G401.6 (cell line): Measurements from ENCODE around the gene POLR2L.
A peak's percentile ranks its signal among the peaks of the same experiment; 100 is the strongest.

Source experiments
- FAIRE-seq: peaks from 2 replicates; lab custom pipeline; 2012; peaks lifted over from hg19 to GRCh38; lab: Jason Lieb, UNC

The POLR2L gene

DNA sequence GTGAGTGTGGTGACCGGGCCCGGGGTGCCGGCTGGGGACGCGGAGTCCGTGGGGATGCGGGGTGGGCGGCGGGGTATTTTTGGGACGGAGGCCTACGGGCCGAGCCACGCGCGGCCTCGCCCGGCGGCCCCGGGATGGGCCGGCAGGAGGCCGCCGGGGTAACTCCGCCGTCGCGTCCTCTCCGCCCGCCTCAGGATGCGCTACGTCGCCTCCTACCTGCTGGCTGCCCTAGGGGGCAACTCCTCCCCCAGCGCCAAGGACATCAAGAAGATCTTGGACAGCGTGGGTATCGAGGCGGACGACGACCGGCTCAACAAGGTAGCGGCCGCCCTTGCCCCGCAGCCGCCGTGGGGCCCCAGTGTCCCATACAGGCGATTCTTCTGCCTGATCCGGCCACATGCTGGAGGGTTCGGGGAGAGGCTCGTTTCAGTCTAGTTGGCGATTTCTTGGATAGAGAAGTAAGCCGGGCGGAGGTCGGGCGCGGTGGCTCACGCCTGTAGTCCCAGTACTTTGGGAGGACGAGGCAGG lies 32.2 kb downstream of the POLR2L start:
- no peak for FAIRE-seq

DNA sequence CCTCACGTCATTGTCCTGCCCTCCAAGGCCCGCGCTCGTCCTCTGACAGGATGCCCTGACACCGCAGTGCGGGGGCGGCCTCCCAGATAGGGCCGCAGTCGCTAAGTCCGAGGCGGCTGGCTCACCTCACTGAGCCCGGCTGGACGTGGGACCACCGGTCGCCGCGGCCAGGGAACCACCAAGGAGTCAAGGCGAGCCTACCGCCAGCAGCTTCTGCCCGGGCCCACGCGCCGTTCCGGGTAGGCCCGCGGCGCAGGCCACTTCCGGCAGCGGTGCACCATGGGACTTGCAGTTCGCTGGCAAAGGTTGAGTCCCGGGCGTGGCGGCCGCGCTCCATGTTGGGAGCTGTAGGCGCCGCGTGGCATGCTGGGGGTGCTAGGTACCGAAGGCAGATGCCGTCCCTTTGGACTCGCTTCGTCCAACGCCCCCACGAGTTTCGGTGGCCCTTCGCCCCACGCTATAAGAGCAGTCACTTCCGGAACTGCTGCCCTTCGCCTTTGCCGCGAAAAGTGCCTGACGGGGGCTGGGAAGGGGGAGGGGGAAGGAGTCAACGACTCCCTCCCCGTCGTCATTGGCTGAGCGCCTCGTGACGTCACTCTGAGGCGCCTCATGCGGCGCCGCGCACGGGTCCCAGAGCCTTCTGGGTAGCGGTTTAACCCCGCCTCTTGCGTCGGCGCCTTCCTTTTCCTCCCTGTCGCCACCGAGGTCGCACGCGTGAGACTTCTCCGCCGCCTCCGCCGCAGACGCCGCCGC lies 32.9 kb downstream of the POLR2L start, which contains the start of gene RPLP2:
RPLP2 (plus strand) TSS at position 681 of the 753 bp plus-strand sequence. CDS start 268 bp downstream, outside the sequence.
- peak; percentile 93 for FAIRE-seq

DNA sequence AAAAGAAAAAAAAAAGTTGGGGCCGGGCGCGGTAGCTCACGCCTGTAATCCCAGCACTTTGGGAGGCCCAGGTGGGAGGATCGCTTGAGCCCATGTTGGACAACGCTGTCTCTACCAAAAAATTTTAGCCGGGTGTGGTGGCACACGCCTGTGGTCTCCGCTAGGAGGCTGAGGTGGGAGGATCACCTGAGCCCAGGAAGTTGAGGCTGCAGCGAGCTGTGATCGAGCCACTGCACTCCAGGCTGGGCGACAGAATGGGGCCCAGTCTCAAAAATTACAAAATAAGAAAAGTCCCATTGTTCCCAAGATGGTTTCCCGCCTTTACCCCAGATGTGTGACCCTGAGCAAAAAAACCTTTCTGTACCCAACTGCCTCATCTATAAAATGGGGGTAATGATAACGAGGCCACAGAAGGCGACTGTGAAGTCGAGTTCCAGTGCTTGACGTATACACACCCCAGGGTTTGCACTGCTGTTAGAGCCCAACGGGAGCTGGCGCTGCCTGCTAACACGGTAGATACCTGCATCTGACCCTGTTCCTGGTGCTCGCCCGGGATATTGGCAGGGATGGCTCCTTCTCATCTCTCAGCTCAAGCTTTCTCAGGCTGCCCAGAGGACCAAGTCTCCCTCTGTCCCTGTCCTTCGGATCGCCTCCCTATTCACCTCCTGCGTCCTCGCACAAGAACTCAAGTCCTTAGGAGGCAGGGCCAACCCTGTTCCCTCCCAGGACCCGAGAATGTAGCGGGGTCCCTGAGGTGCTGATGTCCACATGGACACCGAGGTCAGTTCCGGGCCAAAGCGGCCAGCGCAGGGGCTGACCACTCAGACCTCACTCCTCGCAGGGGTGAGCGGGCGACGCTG lies 33.7 kb downstream of the POLR2L start:
- FAIRE-seq: no peak

DNA sequence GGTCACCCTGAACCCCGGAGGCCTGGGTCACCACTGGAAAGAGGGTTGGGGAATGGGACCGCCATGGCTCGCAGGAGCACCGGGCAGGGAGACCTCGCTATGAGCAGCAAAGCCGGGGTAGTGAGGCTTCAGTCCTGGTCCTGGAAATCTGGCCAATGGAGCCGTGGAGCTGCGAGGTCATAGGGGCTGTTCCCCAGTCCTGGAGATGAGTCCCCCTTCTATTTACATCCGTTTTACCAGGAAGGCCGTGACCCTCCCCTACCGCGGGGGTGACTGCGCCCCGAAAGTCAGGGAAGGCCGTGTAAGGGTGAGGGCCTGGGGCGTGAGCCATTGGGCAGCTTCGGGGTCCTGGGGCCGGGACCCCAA lies 37.7 kb downstream of the POLR2L start:
- no peak for FAIRE-seq

DNA sequence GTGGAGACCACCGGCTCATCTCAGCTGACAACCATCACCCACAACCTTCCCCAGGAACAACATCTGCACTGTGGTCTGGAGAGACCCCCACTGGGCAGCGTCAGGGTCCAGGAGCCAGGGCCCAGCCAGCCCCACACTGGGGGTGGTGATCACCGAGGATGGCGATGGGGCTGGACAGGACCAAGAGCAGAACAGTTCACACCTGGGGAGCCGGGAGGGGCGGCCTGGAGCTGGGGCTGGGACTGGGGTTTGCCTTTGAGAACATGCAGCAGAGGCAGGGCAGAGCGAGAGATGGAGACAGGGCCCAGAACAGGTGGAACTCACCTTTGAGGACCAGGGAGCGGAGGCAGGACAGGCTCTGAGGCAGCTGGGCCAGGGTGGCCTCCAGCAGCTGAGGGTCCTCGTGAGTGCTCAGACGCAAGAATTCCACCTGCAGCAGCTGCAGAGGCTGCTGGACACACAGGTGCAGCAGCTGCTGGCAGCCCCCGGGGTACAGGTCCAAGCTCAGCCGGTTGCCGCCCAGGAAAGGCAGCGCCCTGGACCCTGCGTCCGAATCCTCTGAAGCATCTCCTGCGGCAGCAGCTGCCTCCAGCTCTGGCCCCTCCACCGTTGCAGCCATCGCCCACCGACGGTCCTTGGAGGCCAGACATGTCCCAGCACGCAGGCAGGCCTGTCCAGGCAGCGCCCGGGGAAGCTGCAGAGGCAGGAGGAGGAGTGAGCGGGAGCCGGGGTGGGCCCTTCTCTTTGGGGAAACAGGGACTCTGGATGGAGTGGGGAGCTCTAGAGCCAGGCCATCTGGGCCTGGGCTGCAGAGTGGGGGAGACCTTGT lies 38.3 kb downstream of the POLR2L start:
- FAIRE-seq: no peak

DNA sequence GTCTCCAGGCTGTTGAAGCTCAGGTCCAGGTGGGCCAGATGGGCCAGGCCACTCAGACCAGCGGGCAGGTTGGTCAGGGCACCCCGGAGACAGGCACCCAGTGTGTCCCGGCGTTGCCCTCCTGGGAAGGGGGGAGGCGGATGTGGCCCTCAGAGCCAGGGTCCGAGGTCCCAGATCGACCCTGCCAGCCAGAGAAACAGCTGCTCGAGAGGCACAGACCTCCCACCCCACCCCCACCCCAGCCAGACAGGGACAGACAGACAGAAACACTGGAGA lies 38.9 kb downstream of the POLR2L start:
- FAIRE-seq: no peak

DNA sequence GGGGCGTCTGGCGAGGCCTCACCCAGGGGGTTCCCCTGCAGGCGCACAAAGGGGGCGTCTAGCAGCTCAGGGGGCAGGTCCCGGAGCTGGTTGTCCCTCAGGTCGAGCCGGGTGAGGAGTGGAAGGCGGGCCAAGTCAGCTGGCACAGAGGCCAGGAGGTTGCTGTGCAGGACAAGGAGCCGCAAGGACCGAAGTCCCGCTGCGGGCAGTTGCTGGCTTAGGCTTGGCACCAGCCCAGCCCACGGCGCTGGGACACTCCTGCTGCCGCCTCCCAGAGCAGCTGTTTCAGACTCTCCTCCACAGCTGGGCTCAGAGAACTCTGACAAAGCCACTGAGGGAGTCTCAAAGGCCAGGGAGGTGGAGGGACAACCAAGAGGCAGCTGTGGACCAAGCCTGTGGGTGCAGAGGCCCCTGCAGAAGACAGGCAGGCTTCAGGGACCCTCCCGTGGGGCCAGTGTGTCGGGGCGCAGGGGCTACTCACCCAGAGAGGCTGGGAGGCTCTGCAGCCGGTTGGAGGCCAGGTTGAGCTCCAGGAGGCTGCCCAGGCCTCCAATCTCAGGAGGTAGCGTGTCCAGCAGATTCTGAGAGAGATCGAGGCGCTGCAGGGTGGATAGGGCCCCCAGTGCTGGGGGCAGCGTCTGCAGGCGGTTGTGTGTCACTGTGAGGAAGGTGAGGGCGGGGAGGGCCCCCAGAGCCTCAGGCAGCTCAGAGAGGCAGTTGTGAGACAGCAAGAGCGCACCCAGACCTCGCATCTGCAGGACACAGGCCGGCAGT lies 39.4 kb downstream of the POLR2L start:
- FAIRE-seq: no peak

DNA sequence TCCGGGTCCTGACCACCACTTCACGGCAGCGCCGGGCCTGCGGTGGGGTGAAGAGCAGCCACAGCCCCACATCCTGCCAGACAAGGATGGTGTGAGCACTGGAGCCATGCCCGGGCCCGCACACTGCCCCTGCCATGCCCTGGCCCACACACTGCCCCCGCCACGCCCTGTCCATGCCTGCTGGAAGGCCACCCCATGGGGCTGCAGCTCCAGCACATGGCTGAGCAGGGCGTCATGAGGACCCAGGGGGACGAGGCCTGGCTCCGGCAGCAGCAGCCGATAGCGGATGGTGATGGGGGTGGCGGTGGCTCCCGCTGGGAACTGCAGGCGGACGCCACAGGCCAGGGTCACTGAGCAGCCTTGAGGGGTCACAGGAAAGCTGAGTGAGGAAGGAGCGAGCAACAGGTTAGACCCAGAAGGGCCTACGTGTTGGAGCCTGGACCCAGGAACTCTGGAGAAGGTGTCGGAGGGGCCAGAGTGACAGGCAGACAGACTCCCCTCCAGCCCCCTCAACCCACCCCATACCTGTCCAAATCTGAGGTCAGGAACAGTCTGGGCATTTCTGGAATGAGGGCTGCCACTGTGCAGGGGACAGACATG lies 40.2 kb downstream of the POLR2L start:
- no peak for FAIRE-seq

DNA sequence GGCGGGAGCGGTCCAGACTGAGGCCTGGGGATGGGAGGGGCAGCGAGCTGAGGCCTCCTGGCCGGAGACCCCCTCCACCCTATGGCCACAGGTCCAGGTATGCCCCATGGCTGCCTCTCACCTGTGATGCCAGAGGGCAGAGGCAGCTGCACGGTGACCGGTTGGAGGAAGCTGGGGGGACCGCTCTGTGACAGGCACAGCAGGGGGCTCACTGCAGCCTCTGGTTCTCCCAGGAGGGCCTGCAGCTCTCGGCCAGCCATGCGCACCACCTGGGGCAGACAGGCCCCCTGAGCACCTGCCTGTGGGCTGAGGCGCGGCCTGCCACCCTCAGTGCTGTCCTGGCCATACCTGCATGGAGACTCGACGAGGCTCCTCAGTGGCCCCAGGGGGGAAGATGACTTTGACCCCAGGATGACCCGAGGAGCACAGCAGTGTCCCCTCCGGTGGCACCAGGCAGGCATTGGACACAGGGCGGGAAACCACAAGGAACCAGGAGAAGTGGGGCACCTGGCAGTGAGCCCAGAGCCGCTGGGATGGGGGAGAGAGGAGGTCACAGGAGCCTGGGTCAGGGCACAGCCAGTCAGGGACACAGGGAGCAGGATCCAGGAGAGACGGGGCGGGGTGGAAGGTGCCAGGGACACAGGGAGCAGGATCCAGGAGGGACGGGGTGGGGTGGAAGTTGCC lies 41.1 kb downstream of the POLR2L start:
- FAIRE-seq: no peak

DNA sequence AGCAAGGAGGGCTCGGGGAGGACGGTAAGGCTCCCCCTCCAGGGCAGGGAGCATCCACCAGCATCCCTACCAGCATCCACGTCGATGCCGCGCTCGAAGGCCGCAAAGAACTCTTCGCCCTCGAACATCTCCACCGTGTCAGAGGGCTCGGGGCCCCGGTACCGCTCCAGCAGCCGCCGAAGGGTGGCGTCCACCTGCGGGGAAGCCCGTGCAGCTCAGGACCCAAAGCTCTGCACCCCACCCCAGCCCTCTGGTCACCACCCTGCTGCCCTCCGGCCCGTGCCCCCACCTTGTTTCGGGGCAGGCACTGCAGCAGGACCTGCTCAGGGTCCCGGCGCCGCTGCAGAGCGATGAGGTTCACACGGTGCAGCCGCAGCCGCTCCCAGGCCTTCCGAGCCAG lies 41.9 kb downstream of the POLR2L start:
- FAIRE-seq: no peak

DNA sequence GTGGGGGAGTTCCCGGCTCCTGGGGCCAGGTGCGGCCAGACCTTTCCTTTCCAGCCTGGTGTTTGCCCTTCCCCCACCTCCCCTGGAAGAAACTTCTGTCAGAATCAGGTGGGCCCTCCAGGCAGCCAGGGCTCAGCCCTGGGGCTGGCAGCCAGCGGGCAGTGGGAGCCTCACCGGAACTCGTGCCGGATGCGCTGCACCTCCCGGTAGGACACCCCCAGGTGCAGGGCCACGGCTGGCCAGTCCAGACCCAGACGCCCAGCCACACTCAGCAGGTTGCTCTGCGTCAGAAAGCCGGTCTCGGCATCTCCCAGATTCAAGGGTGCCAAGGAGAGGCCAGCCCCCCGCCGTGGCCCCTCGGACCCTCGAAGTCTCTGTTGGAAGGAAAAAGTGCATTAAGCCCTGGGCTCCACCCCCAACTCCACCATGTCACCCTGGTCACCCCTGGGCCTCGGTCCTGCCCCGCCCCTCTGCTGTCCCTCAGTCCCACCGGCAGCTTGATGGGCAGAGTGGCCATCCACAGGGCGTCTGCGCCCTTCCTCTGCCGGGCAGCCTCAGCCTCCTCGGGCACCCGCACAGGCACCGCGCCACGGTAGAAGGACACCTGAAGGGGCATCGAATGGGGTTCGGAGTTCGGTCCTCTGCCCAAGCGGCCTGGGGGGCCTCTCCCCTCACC lies 42.5 kb downstream of the POLR2L start:
- FAIRE-seq: no peak

DNA sequence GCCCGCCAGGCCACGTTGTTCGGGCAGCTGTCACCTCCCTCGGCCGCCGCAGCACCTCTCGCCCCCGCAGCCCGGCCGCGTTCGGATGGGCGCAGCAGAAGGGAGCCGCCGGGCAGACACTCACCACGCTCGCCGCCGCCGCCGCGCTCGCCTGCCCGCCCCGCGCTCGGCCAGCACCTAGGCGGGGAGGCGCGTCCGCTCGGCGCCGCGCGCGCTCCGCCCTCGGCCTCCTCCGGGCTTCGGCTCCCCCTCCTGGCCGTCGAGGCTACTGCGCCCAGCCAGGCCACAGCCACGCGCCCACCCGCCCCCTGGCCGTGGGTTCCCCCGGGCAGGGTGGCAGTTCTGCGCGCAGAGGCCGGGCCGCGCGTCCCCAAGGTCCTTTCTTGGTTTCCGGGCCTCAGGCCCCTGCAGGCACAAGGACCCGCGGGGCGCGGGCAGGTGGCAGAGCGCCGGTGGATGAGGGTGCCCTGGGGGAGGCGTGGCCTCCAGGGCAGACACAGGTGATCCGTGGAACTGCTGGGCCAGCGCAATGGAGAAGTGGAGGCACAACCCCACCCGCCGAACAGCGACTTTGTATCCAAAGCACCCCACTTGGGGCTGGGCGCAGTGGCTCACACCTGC lies 44.1 kb downstream of the POLR2L start, which contains the start of gene SLC25A22:
SLC25A22 (minus strand) TSS at position 189 of the 621 bp plus-strand sequence. CDS start 3,275 bp downstream, outside the sequence.
- FAIRE-seq: no peak

DNA sequence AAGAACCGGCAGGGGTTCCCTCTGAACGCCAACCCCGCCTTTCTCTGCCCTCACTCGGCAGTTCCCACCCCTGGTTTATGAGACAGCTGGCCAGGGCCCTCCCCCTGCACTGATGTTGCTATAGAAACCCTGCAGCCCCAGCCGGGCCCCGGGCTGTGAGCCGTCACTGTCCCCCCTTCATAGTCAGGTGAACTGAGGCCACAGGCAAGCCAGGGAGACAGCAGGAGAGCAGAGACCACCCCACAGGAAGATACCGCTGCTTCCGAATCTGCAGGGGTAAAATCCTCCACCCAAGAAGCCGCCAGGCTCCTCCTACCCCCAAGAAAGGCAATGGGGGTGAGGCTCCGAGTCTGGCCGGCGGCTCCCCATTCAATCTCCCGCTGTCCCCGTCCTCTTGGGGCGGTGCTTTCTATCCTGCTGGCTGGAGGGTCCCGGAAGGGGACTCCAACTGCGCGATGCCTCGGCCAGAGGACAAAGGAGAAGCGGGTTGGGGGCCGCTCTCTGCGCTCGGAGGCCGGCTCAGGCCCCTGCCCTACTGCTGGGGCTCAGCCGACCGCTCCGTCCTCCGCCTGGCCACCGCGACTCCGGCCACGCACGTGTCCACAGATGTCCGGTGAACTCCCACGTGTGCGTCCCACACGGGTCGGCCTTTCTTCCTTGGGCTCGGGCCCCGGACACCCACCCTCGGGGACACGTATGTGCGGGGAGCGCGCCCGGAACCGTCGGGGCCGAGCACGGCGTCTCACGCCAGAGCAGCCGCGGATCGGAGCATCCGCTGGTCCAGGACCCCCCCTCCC lies 44.8 kb downstream of the POLR2L start:
- FAIRE-seq: peak; percentile 17

DNA sequence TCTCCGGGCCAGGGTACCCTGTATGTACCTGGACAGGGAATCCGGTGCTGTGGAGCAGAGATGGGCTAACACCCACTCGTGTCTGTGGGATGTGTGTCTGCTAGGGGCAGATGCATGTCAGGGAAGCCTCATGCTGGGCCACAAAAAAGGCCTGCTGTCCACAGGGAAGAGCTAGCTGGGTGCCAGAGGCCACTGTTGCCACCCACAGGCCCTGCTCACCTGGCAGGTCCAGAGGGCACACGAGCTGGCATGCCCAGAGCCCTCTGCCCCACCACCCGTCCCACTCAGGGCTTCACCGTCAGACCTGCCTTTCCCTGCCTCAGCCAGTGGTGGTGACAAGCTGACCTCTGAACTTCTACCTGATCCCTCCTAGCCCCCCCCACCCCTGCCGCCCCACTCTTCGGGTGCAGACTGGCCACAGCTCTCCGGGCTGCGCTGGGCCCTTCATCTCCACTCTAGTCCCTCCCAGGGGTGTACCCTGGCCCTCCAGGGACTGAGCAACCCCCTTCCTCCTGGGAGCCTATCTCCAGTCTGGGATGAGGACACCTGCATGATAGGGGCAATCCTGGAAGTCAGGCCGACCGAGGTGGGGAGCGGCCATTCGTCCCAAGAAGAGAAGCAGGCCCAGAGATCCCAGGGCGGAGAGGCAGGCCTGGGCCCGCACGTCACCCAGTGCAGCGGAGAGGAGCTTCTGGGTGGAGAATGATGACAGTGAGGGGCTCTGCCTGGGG lies 45.6 kb downstream of the POLR2L start:
- no peak for FAIRE-seq

DNA sequence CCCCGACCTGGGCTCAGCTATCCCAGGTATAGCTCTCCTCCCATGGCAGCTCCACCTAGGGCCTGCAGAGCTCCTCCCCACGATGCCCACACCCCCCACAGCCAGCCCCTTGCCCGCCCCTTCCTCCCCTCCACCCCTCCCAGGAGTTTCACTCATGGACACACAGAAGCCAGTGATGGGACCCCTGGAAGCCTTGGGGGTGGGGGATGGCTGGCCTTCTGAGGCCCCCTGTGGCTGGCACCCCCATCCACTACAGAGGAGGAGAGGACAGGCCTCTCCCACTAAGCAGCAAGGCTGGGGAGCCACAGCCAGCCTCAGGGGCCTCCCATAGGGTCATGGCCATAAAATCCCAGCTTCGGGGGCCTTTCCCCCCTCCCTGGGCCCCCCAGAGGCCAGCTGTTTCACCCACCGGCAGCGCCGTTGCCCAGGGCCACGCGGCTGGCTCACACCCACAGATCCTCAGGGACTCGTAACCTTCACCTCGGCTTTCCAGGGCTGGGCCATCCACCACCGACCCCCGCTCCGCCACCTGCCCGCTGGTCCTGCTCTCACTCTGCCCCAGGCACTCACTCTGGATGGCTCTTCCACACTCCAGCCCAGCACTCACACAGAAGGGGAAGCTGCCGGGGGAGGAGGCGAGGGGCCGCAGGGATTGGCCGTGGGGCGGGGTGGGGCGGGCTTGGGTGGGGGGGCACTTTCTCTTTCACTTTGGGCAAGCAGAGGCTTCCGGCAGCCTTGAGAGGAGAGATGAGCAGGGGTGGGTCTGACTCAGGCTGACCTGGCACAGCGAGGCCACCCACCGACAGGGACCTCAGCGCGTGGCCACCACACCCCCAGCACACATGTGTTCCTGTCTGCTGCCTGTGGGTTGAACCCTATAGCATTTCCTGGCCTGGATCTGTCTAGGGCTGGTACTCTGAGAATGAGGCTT lies 46.4 kb downstream of the POLR2L start:
- FAIRE-seq: no peak

DNA sequence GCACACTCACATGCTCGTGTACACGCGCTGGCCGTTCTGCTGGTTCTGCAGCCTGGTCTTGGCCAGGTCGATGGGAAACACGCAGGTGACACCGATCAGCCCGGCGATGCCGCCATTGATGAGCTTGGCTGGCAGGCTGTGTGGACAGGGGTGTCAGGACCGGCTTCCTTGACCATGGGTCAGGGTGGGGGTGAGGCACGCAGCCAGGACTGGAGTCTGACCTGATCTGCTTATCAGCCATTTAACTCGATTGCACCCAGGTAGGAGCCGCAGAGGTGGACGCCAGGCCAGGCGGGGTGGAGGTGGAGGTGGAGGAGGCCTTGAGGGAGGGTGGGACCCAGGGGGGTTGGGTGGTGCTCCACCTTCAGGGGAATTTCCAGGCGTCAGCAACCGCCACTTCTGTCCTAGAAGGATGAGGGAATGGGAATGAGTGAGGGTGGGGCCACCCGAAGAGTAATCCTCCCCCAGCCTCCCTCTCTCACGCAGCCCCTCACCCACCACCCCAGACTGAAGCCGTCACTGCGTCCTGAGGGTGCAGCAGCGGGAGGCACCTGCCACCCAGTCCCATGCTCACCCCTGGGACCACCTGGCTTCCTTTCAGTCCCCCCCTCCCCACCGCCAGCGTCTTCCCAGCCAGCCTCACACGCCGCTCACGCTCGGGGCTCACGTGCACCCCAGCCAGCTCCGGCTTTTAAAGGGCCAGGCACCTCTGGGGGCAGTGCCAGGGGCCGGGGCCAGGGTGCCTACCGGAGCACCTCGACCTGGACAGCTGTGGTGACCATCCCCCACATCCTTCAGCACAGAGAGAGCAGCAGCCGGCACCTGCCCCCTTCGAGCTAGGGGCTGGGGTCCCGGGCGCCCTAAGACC lies 47.3 kb downstream of the POLR2L start:
- FAIRE-seq: no peak
